ENCODE data around the gene EHD1.

EHD1 gene

DNA sequence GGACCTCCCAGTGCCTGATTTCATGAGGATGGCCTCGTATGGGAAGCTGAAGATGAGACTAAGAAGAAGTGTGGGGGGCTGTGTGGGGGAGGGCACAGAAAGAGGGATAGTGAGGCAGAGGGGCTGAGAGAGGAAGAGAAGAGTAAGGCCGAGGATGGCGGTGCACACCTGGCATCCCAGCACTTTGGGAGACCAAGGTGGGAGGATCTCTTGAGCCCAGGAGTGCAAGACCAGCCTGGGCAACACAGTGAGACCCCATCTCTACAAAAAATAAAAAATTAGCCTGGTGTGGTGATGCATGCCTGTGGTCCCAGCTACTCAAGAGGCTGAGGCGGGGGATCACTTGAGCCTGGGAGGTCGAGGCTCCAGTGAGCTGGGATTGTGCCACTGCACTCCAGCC, 13.5 kb upstream of the EHD1 start:
- no peak for DNase-seq (ENCODE audit: low read depth in 2 of 2)
- no peak for TF ChIP-seq CTCF (IDR thresholded peaks at IDR 0.05; ENCODE audit: low read depth, low read length)
- no peak overlapping the region for H3K4me3 ChIP-seq (replicated peaks in 1 of 2; ENCODE audit: low read depth in 2 of 2, low read length in 2 of 2)

DNA sequence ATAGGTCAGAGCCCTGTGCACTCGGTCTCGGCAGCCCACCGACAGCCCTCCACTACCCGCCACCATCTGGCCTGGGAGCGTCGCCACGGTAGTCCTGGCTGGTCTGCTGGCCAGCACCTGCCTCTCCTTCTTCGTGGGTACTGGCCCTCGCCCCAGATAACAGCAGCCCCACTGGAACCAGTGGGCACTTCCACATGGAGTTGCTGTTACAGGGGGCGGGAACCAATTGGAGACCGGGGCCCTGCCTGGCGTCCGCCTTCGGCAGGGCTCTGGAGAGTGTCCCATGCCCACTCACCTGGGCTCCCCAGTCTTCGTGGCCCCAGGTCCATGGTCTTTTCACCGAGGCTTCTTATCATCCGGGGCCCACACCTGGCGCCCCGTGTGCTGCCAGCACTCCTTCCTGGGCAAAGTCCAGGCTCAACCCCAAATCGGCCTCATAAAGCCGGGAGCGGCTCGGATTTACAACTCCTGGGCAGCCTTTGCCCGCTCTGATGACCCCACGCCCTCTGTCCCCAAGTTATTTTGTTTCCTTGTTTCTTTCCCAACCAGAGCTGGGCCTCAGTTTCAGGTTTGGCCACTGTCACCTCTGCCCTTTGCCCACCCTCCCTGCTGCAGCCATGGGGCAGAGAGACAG, 12.9 kb upstream of the EHD1 start:
- DNase-seq (ENCODE audit: low read depth in 2 of 2) = no peak
- no peak for TF ChIP-seq CTCF (IDR thresholded peaks at IDR 0.05; ENCODE audit: low read depth, low read length)
- H3K4me3 ChIP-seq (replicated peaks in 1 of 2; ENCODE audit: low read depth in 2 of 2, low read length in 2 of 2) = no peak overlapping the region

DNA sequence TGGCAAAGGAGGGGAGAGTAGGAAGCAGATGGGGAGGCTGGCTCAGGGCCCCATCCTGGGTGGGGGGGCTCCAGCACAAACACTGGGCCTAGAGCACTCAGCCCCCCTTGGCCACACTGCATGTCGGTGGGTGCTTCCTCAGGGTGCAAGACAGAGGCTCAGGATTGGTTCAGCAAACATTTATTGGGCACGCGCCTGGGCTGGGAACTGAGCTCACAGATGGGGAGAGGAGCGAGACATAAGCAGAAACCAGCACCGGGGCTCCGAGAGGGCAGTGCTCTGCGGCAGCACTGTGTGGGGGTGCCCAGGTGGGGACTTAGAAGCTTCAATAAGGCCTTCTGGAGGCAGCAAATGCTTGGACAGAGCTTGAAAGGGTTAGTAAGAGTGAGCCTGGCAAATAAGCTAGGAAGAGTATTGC, 12.1 kb upstream of the EHD1 start:
- no peak for TF ChIP-seq CTCF (IDR thresholded peaks at IDR 0.05; ENCODE audit: low read depth, low read length)
- DNase-seq (ENCODE audit: low read depth in 2 of 2) = no peak
- no peak overlapping the region for H3K4me3 ChIP-seq (replicated peaks in 1 of 2; ENCODE audit: low read depth in 2 of 2, low read length in 2 of 2)

DNA sequence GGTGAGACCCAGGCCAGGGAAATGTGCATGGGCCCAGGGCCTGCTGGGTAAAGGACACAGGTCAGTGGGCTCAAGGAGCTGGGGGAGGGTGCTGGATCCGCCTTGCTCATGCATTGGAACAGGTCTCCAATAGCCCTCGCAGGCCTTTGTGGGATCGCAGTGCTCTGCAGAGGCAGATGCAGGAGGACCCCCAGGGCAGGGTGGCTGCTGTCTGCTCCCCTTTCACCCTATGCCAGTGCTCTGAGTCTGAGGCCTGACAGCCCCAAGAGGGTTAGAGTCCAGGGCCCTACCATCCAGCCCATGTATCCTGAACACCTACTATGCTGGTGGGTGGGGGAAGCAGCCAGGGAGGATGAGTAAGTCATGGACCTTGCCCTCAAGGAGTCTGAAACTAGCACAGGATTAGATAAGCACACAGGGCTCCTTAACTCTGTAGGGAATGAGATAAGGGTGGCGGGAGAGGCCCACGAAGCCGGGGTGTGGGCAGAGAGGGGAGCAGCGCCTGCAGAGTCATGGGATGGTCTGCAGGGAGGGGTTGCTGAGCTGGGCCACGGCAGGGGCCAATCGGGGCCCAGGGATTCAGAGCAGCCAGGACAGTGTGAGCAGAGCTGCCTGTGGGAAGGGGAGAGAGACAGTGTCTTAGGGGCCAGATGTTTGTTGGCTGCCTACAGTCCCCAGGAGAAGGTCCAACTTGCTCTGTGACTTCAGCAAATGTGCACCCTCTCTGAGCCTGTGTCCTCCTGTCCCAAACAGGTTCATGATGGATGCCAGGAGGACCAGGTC, 10.5 kb upstream of the EHD1 start:
- no peak for TF ChIP-seq CTCF (IDR thresholded peaks at IDR 0.05; ENCODE audit: low read depth, low read length)
- no peak for DNase-seq (ENCODE audit: low read depth in 2 of 2)
- no peak overlapping the region for H3K4me3 ChIP-seq (replicated peaks in 1 of 2; ENCODE audit: low read depth in 2 of 2, low read length in 2 of 2)

DNA sequence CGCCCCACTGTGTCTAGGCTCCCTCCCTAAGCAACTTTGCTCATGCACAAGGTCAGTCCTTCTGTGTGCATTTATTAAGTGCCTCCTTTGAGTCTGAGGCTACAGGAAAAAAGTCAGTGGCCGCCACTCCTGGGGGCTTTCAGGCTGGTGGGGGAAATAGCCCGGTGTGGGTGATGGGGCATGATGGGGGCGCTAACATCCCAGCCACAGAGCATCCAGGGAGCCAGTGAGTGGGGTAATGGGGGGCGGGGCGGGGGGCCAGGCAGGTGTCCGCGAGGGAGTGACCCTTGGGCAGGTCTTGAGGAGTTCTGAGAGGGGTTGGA, 9.9 kb upstream of the EHD1 start:
- no peak for TF ChIP-seq CTCF (IDR thresholded peaks at IDR 0.05; ENCODE audit: low read depth, low read length)
- no peak overlapping the region for H3K4me3 ChIP-seq (replicated peaks in 1 of 2; ENCODE audit: low read depth in 2 of 2, low read length in 2 of 2)
- DNase-seq (ENCODE audit: low read depth in 2 of 2) = no peak

DNA sequence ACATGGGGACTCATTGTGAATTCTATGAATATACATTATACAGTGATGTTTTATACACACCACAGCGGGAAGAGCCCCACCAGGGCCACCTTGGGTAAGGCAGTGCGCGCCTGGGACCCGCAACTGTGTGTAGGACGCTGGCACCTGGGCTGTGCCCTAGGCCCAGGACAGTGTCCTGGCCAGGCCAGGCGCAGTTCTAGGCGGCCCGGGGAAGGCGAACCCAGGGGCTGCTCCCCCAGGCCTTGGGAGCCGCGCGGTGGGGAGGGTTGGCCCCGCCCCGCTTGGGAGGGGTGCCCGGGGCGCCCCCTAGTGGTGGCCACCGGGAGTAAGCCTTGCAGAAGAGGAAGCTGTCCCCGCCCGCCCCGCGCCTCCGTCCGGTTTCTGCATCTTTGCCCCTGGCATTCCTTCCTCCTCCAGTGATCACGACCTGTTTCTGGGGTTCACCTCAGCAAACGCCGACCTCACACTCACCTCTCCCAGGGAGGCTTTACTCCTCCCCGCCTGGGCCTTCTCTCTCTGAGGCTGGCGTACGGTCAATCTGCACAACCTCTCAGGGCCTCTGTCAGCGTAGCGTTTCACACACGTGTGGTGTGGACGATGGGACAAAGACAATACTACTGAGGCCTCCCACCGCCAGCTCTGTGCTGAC, 9.5 kb upstream of the EHD1 start:
- no peak overlapping the region for H3K4me3 ChIP-seq (replicated peaks in 1 of 2; ENCODE audit: low read depth in 2 of 2, low read length in 2 of 2)
- DNase-seq (ENCODE audit: low read depth in 2 of 2) = peak; percentile 65 to 66
- TF ChIP-seq CTCF (IDR thresholded peaks at IDR 0.05; ENCODE audit: low read depth, low read length) = peak; percentile 82
